ENCODE data around the gene CPNE5. TPM values are rescaled to one million over a fixed set of nuclear protein-coding genes. Genes with fewer than 3 reads are reported as not detected.
A peak's percentile ranks its signal among the peaks of the same experiment; 100 is the strongest.

The CPNE5 gene
- total and polyA plus RNA-seq, 9 of the 15 experiments (the other 6 are each of a cell fraction or from before 2014, with no cell fraction given), result 0.14 to 1.0 (median 0.46) TPM; not detected in 2

- TF ChIP-seq, protein P1, sequence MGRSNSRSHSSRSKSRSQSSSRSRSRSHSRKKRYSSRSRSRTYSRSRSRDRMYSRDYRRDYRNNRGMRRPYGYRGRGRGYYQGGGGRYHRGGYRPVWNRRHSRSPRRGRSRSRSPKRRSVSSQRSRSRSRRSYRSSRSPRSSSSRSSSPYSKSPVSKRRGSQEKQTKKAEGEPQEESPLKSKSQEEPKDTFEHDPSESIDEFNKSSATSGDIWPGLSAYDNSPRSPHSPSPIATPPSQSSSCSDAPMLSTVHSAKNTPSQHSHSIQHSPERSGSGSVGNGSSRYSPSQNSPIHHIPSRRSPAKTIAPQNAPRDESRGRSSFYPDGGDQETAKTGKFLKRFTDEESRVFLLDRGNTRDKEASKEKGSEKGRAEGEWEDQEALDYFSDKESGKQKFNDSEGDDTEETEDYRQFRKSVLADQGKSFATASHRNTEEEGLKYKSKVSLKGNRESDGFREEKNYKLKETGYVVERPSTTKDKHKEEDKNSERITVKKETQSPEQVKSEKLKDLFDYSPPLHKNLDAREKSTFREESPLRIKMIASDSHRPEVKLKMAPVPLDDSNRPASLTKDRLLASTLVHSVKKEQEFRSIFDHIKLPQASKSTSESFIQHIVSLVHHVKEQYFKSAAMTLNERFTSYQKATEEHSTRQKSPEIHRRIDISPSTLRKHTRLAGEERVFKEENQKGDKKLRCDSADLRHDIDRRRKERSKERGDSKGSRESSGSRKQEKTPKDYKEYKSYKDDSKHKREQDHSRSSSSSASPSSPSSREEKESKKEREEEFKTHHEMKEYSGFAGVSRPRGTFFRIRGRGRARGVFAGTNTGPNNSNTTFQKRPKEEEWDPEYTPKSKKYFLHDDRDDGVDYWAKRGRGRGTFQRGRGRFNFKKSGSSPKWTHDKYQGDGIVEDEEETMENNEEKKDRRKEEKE (IDR thresholded peaks at IDR 0.05; ENCODE audit: borderline replicate concordance in 1 of 2, control insufficient read depth in 1 of 2, low read depth in 2 of 2, low read length in 1 of 2), result no peak
- peak in 1 of 3 experiments; percentile 83; a peak in 2 of 6 replicates for TF ChIP-seq ZBTB11 (CRISPR knock-in tag; IDR thresholded peaks at IDR 0.05)
- no peak for TF ChIP-seq FIP1L1 (IDR thresholded peaks at IDR 0.05; ENCODE audit: low read depth, low read length, poor library complexity, severe bottlenecking)
- TF ChIP-seq CXXC5 (CRISPR knock-in tag; IDR thresholded peaks at IDR 0.05), result peak; percentile 64; the same call in 1 of the 2 replicates
- no peak for TF ChIP-seq PHTF2 (CRISPR knock-in tag; IDR thresholded peaks at IDR 0.05)
- TF ChIP-seq TOE1 (IDR thresholded peaks at IDR 0.05; ENCODE audit: borderline replicate concordance), result peak; percentile 63
- no peak for TF ChIP-seq TOE1 (CRISPR knock-in tag; IDR thresholded peaks at IDR 0.05; ENCODE audit: borderline replicate concordance, low read depth)
- TF ChIP-seq ZNF408 (CRISPR knock-in tag; IDR thresholded peaks at IDR 0.05; ENCODE audit: low read depth), result no peak
- no peak for TF ChIP-seq MCM3 (IDR thresholded peaks at IDR 0.05)
- peak; percentile 41; the same call in 1 of the 2 replicates for TF ChIP-seq FOXP4 (CRISPR knock-in tag; IDR thresholded peaks at IDR 0.05; ENCODE audit: borderline replicate concordance)
- TF ChIP-seq KLF16 (IDR thresholded peaks at IDR 0.05), result peak; percentile 65; the same call in 1 of the 2 replicates
- TF ChIP-seq THAP12 (CRISPR knock-in tag; IDR thresholded peaks at IDR 0.05), result no peak
- TF ChIP-seq PHB2 (IDR thresholded peaks at IDR 0.05; ENCODE audit: low read depth), result no peak
- TF ChIP-seq HMGN3 (IDR thresholded peaks at IDR 0.05; ENCODE audit: borderline replicate concordance, extremely low read depth, insufficient read length, low read depth, low read length), result no peak
- TF ChIP-seq CBFA2T3 (IDR thresholded peaks at IDR 0.05), result peak; percentile 95
These were observed 23.1 kb upstream of the CPNE5 start (continued) for GRCh38 chr6:36862164-36862847.
